GM13977 (cell line): ENCODE results near the gene TRAF2.

ENCODE experiments used
- DNase-seq: peaks from one replicate; pipeline ENCODE4 v3.0.0; 2012; ENCODE audit warnings: low spot score
- in situ Hi-C: fragments of 300-500 bp; cut with MboI; formaldehyde crosslinking; loops from one replicate; pipeline ENCODE4 v1.12.0; 2022; ENCODE audit warnings: low sequenced_read_pairs, low pct_unique_long_range_greater_than_20kb, mixed read lengths, inconsistent platforms; ENCODE audit not compliant: unreplicated experiment
- TF ChIP-seq, protein P1 (sequence below): IDR thresholded peaks from 2 replicates; pipeline ENCODE4 v1.5.1; 2012; ENCODE audit warnings: mild to moderate bottlenecking, control low read depth; ENCODE audit not compliant: insufficient read depth; ENCODE audit errors: extremely low read depth, missing control alignments

TRAF2 gene

DNA sequence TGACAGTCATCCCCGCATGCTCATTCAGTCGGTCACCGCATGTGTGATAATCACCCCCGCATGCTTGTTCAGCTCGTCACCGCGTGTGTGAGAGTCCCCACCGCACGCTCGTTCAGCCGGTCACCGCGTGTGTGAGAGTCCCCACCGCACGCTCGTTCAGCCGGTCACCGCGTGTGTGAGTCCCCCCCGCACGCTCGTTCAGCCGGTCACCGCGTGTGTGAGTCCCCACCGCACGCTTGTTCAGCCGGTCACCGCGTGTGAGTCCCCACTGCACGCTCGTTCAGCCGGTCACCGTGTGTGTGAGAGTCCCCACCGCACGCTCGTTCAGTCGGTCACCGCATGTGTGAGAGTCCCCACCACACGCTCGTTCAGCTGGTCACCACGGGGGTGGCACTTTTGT is 3.5 kb downstream of the TRAF2 start:
- TF ChIP-seq, protein P1, sequence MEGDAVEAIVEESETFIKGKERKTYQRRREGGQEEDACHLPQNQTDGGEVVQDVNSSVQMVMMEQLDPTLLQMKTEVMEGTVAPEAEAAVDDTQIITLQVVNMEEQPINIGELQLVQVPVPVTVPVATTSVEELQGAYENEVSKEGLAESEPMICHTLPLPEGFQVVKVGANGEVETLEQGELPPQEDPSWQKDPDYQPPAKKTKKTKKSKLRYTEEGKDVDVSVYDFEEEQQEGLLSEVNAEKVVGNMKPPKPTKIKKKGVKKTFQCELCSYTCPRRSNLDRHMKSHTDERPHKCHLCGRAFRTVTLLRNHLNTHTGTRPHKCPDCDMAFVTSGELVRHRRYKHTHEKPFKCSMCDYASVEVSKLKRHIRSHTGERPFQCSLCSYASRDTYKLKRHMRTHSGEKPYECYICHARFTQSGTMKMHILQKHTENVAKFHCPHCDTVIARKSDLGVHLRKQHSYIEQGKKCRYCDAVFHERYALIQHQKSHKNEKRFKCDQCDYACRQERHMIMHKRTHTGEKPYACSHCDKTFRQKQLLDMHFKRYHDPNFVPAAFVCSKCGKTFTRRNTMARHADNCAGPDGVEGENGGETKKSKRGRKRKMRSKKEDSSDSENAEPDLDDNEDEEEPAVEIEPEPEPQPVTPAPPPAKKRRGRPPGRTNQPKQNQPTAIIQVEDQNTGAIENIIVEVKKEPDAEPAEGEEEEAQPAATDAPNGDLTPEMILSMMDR = no peak
- in situ Hi-C loops = no loop called here
- no peak for DNase-seq

DNA sequence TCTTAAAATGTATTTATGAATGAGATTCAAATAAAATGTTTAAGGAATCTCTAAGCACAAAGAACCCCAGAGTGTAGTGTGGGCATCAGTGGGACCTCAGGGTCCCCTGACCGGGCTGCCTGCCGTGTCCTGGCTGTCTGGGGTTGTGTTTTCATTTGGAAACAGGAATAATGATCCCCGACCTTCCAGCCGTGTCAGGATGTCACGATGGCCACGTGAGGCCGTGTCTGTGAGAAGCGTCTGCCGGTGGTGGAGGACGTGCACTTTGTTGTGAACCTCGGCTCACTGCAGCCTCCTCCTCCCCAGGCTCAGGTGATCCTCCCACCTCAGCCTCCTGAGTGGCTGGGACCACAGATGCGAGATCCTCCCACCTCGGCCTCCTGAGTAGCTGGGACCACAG is 4.3 kb downstream of the TRAF2 start:
- no peak for DNase-seq
- TF ChIP-seq, protein P1 = no peak
- in situ Hi-C loops = no loop called here

DNA sequence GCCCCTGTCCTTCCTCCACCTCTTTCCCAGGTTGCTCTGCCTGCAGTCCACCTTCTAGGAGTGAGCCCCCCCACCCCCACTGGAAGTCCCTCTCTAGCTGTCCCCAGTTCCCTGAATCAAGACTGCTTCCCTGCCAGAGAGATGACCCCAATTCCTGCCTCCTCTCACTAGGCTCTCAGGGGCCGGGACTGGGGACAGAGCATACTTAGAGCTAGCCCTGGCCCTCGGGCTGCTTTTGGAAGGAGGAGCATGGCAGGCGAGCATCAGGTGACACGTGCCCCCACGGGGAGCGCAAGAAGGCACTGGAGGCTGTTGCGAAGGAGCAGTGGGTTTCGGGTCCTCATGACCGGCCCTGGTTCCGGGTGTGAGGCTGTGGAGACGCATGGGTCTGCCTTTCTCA is 9.7 kb downstream of the TRAF2 start:
- TF ChIP-seq, protein P1 = no peak
- in situ Hi-C loops = no loop called here
- no peak for DNase-seq

DNA sequence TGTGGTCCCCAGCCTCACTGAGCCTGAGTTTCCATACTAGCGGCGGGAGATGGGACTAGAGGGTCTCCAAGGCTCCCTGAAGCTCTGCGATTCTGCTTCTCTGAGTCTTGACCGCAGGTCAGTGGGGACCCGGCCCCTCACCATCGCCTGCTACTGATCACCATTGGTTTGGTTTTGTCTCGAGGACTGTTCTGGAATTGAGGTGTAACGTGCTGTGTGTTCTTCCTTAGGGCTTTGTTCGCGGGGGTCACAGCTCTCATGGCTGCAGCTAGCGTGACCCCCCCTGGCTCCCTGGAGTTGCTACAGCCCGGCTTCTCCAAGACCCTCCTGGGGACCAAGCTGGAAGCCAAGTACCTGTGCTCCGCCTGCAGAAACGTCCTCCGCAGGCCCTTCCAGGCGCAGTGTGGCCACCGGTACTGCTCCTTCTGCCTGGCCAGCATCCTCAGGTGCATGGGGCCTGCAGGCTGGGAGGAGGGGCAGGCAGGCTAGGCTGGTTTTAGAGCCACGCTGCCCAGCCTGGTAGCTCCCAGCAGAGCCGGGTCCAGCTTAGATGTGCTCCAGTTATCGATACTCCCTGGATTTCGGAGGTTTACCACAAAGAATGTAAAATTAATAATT is 12.3 kb downstream of the TRAF2 start:
- TF ChIP-seq, protein P1 = no peak
- DNase-seq = no peak
- in situ Hi-C loops = no loop called here

DNA sequence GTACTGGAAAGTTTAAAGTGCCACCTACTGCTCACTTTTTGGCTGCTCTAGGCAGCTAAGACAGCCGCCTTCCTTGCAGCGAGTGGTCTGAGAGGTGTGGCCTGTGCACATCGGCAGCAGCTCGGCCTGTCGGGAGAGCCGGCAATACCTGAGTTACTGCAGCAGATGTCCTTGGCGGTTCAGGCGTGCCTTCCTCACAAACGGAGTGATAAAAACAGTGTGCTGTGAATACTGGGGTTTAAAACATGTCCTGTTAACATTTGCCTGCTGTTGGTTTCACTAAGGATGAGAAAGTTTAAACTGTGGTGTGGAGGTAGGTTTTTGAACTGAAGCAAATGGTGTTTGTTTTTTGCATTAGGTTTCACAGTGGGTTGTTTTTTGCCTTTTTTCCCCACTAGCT is 12.9 kb downstream of the TRAF2 start:
- in situ Hi-C loops = no loop called here
- TF ChIP-seq, protein P1 = peak; percentile 27
- DNase-seq = peak; percentile 61

DNA sequence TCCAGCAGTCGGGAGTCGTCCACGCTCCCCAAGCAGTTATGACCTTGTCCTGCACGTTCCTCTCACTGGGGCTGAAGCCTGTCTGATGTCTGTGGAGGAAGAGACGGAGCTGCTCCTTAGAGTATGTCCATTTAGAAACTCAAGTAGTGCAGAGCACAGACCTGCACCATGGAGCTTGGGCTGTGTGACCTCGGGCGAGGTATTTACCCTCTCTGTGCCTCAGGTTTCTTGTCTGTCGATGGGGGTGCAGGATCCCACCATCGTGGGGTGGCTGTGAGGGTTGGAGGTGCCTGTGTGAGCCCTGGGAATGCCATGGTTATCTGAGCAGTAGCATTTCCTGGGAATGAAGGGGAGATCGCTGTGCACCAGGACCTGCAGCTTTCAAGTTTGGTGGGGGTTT is 14.2 kb downstream of the TRAF2 start:
- in situ Hi-C loops = no loop called here
- DNase-seq = no peak
- TF ChIP-seq, protein P1 = no peak

DNA sequence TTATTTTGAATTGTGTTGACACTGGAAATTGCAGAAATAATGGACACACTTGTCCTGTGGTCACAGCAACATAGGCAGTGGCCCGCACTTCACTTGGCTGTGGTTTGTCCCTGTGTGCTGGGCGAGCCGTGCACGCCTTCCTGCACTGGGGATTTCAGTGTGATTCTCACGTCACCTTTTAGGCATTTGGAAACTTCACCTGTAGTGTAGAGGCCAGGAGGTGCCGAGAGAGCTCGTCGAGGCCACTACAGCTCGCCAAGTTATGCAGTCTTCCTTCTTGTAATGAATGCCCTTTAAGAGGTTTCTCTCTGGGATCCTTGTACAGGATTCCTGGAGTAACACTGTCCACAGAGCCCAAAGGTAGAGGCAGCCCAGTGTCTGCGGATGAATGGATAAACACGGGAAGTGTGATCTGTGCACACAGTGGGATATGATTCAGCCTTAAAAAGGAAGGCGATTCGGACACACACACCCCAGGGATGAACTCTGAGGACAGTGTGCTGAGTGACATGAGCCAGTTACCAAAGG is 14.7 kb downstream of the TRAF2 start:
- DNase-seq = no peak
- TF ChIP-seq, protein P1 = no peak
- in situ Hi-C loops = no loop called here
